GM23248 (cell line): Measurements from ENCODE around the gene ELMO1. TPM values are rescaled to one million over a fixed set of nuclear protein-coding genes. Genes with fewer than 3 reads are reported as not detected.

Experiments
- DNase-seq: peaks from one replicate; pipeline ENCODE4 v3.0.0-alpha.2; 2015
- H2AFZ ChIP-seq: fragments of 200-600 bp; sonication (generic); 2 replicates; pipeline ENCODE4 v1.6.1; 2016; ENCODE audit warnings: antibody characterized with exemption
- H3F3A ChIP-seq: fragments of 200-600 bp; sonication (generic); 2 replicates; pipeline ENCODE4 v1.6.1; 2016; ENCODE audit warnings: mild to moderate bottlenecking, antibody characterized with exemption, mixed run types; ENCODE audit not compliant: insufficient read depth
- H3K27ac ChIP-seq: fragments of 200-600 bp; sonication (generic); 2 replicates; pipeline ENCODE4 v1.5.1; 2016; ENCODE audit warnings: mild to moderate bottlenecking
- H3K27me3 ChIP-seq: fragments of 200-600 bp; sonication (generic); replicated peaks from 2 replicates; pipeline ENCODE4 v1.6.1; 2016; ENCODE audit warnings: mild to moderate bottlenecking; ENCODE audit not compliant: insufficient read depth
- H3K36me3 ChIP-seq: fragments of 200-600 bp; sonication (generic); 2 replicates; pipeline ENCODE4 v1.6.1; 2016; ENCODE audit warnings: low read depth, mild to moderate bottlenecking
- H3K4me1 ChIP-seq: fragments of 200-600 bp; sonication (generic); 2 replicates; pipeline ENCODE4 v1.6.1; 2016; ENCODE audit warnings: mild to moderate bottlenecking; ENCODE audit not compliant: insufficient read depth
- H3K4me2 ChIP-seq: fragments of 200-600 bp; sonication (generic); one replicate; pipeline ENCODE4 v1.6.1; 2016; ENCODE audit warnings: mild to moderate bottlenecking; ENCODE audit not compliant: unreplicated experiment
- H3K4me3 ChIP-seq: fragments of 200-600 bp; sonication (generic); 2 replicates; pipeline ENCODE4 v1.5.1; 2016; ENCODE audit warnings: mild to moderate bottlenecking
- H3K79me2 ChIP-seq: fragments of 200-600 bp; sonication (generic); 2 replicates; pipeline ENCODE4 v1.6.1; 2016; ENCODE audit warnings: mild to moderate bottlenecking; ENCODE audit not compliant: insufficient read depth
- H3K9ac ChIP-seq: fragments of 200-600 bp; sonication (generic); 2 replicates; pipeline ENCODE4 v1.6.1; 2016; ENCODE audit warnings: mild to moderate bottlenecking
- H3K9me2 ChIP-seq: fragments of 200-600 bp; sonication (generic); 2 replicates; pipeline ENCODE4 v1.6.1; 2016; ENCODE audit warnings: mixed run types, mild to moderate bottlenecking, moderate library complexity; ENCODE audit not compliant: insufficient read depth
- H3K9me3 ChIP-seq: fragments of 200-600 bp; sonication (generic); one replicate; pipeline ENCODE4 v1.6.1; 2017; ENCODE audit warnings: low read depth
- H4K20me1 ChIP-seq: fragments of 200-600 bp; sonication (generic); 2 replicates; pipeline ENCODE4 v1.6.0; 2016; ENCODE audit not compliant: insufficient read depth
- EZH2 ChIP-seq: fragments of 200-600 bp; sonication (generic); IDR thresholded peaks from 2 replicates; pipeline ENCODE4 v1.6.1; 2018; ENCODE audit warnings: antibody characterized with exemption, mild to moderate bottlenecking; ENCODE audit not compliant: insufficient read depth, poor library complexity, severe bottlenecking
- EZH2phosphoT487 ChIP-seq: fragments of 200-600 bp; sonication (generic); IDR thresholded peaks from 2 replicates; pipeline ENCODE4 v1.6.1; 2018; ENCODE audit warnings: antibody characterized with exemption, moderate library complexity, mild to moderate bottlenecking, low read depth; ENCODE audit not compliant: insufficient read depth
- WGBS, 2 experiments: methylation state at CpG; one replicate each; pipeline ENCODE4 v1.1.6; 2015 to 2017; ENCODE audit warnings: low lambda C conversion rate in 2 of 2, low coverage in 1 of 2; ENCODE audit errors: missing lambda C conversion rate in 2 of 2; 5-methylcytosine and 5-hydroxymethylcytosine counted together
- in situ Hi-C: fragments of 300-500 bp; cut with MboI; formaldehyde crosslinking; loops from 2 replicates; pipeline ENCODE4 v1.15.0; 2020
- polyA plus RNA-seq: library from polyadenylated mRNA; unstranded; fragments of >200 nt; fragmentation: Nextera tagmentation; extraction: Ambion mirVana; gene quantifications from 2 replicates; pipeline ENCODE4 v1.2.1, GENCODE V29; 2016
- total RNA-seq: library from RNA; depleted of rRNA; stranded (reverse); fragments of >200 nt; shearing (Covaris generic); gene quantifications from 2 replicates; pipeline ENCODE4 v1.2.3, GENCODE V29; 2014

Gene ELMO1
- total and polyA plus RNA-seq, 2 experiments from 2014 or later = not detected

DNA sequence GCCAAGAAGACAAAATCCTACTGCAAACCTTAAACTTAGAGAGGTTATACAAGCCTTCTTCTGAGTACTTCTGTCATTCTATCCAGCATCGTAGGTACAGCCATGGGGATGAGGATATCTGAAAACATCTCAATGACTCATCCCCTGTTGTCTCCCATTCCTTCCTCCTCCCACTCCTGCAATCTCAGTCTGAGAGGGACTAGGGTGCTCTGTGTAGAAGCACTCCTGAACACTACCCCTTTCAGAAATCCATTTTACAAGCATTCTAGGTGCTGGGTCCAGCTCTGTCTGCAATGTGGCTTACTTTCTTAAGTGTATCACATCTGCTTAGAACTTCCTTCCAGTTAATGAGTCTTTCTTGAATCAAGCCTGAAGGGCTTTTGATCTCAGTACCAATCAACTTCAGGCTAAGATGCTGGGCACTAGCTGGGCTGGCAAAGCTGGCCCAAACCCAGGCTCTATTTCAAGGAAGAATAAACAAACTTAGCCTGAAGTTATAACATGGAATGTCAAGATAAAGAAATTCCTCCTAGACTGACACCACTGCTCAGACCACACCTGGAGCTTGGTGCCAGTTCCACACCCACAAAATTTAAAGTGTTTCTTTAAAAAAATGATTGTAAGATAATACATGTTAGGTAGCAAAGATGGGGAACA is 454.1 kb downstream of the ELMO1 start:
- Histone ChIP-seq H3K79me2 (no peaks in the 10 kb centered on the region), H3K9me3 (no peaks in the 10 kb centered on the region), H3K27ac (no peak overlapping the region), H3K4me1 (no peaks in the 10 kb centered on the region), H3K9ac (no peak overlapping the region), H2AFZ (no peak overlapping the region), H3K9me2 (no peaks in the 10 kb centered on the region), H3K27me3 (peaks cover 2% of the 10 kb centered on the region; the same call in 1 of the 2 replicates), H4K20me1 (no peaks in the 10 kb centered on the region), H3K4me2 (no peak overlapping the region), H3K4me3 (no peak overlapping the region), H3K36me3 (no peaks in the 10 kb centered on the region), H3F3A (no peaks in the 10 kb centered on the region)
- 21 to 31% methylated on average over 1 of the region's 1 CpG for WGBS, 2 experiments
- no peak for TF ChIP-seq EZH2
- no peak for TF ChIP-seq EZH2phosphoT487
- in situ Hi-C loops = no loop called here
- peak; percentile 18 for DNase-seq

DNA sequence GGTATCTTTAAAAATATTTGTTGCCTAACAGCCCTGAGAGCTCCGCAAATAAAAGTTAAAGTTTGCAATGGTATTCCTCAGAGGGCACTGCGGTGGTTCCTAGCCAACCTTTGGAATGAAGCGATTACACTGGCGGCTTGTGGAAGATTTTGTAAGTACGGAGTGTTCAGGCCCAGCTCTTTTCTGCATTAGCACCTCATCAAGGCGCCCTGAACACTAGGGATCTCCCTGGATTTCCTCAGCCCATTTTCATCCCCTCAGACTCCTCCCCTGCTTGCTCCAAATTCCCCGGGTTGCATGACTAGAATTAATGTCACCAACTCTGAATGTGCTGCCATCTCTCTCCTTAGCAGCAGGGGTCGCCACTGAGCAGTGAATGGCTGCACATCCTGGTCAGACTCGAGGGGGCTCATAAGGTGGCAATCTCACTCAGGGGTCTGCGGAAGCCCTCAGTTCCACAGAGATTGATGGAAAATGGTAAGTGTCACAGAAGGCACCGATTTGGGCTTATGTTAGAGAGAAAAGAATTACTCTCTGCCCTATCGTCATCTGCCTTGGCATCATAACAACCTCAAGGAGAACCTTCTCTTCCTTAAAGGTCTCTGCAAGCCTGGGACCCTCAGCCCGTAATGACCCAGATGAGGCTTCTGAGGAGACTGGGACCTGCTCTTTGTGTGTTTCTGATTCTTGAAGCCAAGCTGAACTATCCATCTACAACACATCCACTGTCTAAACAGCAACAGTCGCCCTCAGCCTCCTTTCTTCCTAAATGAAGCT is 461.5 kb downstream of the ELMO1 start:
- H3K4me2 ChIP-seq = no peak overlapping the region
- in situ Hi-C loops = loop anchor here (10.0 kb wide), 1 partner anchor 198 kb away; no protein-coding TSS in a partner anchor
- no peaks in the 10 kb centered on the region for H3K79me2 ChIP-seq
- H4K20me1 ChIP-seq = no peaks in the 10 kb centered on the region
- no peaks in the 10 kb centered on the region for H3K9me2 ChIP-seq
- H3K27ac ChIP-seq = no peak overlapping the region
- H3K36me3 ChIP-seq = no peaks in the 10 kb centered on the region
- 35% methylated on average over 14 of the region's 14 CpGs for WGBS, 2 experiments
- no peak overlapping the region for H2AFZ ChIP-seq
- no peaks in the 10 kb centered on the region for H3K9me3 ChIP-seq
- H3K27me3 ChIP-seq = peaks cover 29% of the 10 kb centered on the region
- H3K4me3 ChIP-seq = no peak overlapping the region
- peak; percentile 61 for DNase-seq
- H3K9ac ChIP-seq = no peak overlapping the region
- H3F3A ChIP-seq = no peaks in the 10 kb centered on the region
- no peaks in the 10 kb centered on the region for H3K4me1 ChIP-seq
- TF ChIP-seq EZH2 (no peak), EZH2phosphoT487 (no peak)

DNA sequence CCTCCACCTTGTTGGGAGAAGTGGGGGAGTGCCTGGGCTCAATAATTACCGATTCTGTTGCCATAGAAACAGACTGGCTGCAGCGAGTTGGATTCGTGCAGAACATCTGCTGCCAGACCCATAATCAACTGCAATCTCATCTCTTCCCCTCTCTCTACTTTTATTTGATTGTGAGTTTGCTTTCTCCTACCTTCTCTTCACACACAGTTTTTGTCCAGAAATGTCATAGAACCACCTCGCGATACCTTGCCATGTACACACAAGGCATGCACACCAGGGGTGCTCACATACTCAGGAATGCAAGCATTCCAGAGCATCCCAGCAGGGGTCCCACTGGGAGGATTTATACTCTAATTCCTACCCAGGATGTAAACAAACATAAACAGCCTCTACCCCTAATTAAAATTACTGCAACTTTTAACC is 462.1 kb downstream of the ELMO1 start:
- Histone ChIP-seq H3K4me2 (no peak overlapping the region), H3K9me2 (no peaks in the 10 kb centered on the region), H2AFZ (no peak overlapping the region), H3K79me2 (no peaks in the 10 kb centered on the region), H4K20me1 (no peaks in the 10 kb centered on the region), H3K27me3 (peaks cover 30% of the 10 kb centered on the region), H3K4me1 (no peaks in the 10 kb centered on the region), H3F3A (no peaks in the 10 kb centered on the region), H3K9ac (no peak overlapping the region), H3K36me3 (no peaks in the 10 kb centered on the region), H3K27ac (no peak overlapping the region), H3K4me3 (no peak overlapping the region), H3K9me3 (no peaks in the 10 kb centered on the region)
- in situ Hi-C loops = loop anchor here (10.0 kb wide), 1 partner anchor 198 kb away; no protein-coding TSS in a partner anchor
- 13 to 15% methylated on average over 5 of the region's 5 CpGs for WGBS, 2 experiments
- DNase-seq = no peak
- TF ChIP-seq EZH2phosphoT487 (no peak), EZH2 (no peak)

DNA sequence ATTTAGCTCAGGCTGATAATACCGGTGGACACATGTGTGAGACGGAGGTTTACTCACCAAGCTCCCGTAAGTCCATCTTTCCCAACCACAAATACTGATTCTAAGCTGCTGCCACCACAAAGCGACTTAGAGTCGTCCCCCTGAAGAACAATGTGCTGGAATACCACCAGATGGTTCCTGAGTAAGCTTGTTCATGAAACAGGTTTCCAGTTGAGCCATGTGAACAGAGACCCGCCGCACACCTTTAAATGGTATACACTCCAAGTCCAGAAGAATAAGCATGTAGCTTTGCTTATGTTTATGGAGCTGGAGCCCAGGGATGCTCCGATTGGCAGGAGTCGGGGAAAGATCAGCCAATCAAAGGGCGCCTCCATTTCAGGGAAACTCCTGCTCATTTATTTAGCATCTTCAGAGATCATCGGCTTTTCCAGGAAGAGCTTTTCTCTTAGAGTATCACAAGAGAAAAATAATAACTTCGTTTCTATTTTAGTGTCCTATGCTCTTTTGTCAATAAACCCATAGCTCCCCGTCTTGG is 462.7 kb downstream of the ELMO1 start:
- no peak overlapping the region for H3K27ac ChIP-seq
- no peaks in the 10 kb centered on the region for H3K9me2 ChIP-seq
- H3K27me3 ChIP-seq = peaks cover 30% of the 10 kb centered on the region
- H3K9ac ChIP-seq = no peak overlapping the region
- no peaks in the 10 kb centered on the region for H3F3A ChIP-seq
- DNase-seq = no peak
- no peak overlapping the region for H3K4me2 ChIP-seq
- H3K4me3 ChIP-seq = no peak overlapping the region
- H2AFZ ChIP-seq = no peak overlapping the region
- TF ChIP-seq EZH2phosphoT487 = no peak
- TF ChIP-seq EZH2 = no peak
- H3K4me1 ChIP-seq = no peaks in the 10 kb centered on the region
- H3K9me3 ChIP-seq = no peaks in the 10 kb centered on the region
- in situ Hi-C loops = loop anchor here (10.0 kb wide), 1 partner anchor 199 kb away; no protein-coding TSS in a partner anchor
- no peaks in the 10 kb centered on the region for H3K79me2 ChIP-seq
- no peaks in the 10 kb centered on the region for H4K20me1 ChIP-seq
- 68 to 72% methylated on average over 13 of the region's 13 CpGs for WGBS, 2 experiments
- H3K36me3 ChIP-seq = no peaks in the 10 kb centered on the region
